ENCODE results near the gene NRXN3. TPM values are rescaled to one million over a fixed set of nuclear protein-coding genes. Genes with fewer than 3 reads are reported as not detected.

The NRXN3 gene
- total RNA-seq, 4 donors from 2014 or later = 0.19 to 1.4 (median 0.40) TPM

GRCh38 chr14:78788467-78789360 lies 618.5 kb downstream of the NRXN3 start:
- no peak for DNase-seq (ENCODE audit: low spot score)
- no peak for ATAC-seq (ENCODE audit: low FRiP score)
- no peak for TF ChIP-seq CTCF (IDR thresholded peaks at IDR 0.05)

GRCh38 chr14:78790271-78790670 lies 620.1 kb downstream of the NRXN3 start:
- no peak for TF ChIP-seq CTCF (IDR thresholded peaks at IDR 0.05)
- ATAC-seq (ENCODE audit: low FRiP score) (no peak), DNase-seq (ENCODE audit: low spot score) (no peak)

- DNase-seq (ENCODE audit: low spot score) = no peak
- no peak for ATAC-seq (ENCODE audit: low FRiP score)
- no peak for TF ChIP-seq CTCF (IDR thresholded peaks at IDR 0.05)
These were observed 628.6 kb downstream of the NRXN3 start for GRCh38 chr14:78798757-78799156.

GRCh38 chr14:78805570-78805969 lies 635.4 kb downstream of the NRXN3 start:
- no peak for ATAC-seq (ENCODE audit: low FRiP score)
- TF ChIP-seq CTCF (IDR thresholded peaks at IDR 0.05) = no peak
- DNase-seq (ENCODE audit: low spot score) = no peak

- no peak for TF ChIP-seq CTCF (IDR thresholded peaks at IDR 0.05)
These were observed 652.9 kb downstream of the NRXN3 start for GRCh38 chr14:78823035-78823434.

GRCh38 chr14:78823516-78823915 lies 653.3 kb downstream of the NRXN3 start:
- DNase-seq (ENCODE audit: low spot score) (no peak), ATAC-seq (ENCODE audit: low FRiP score) (no peak)
- no peak for TF ChIP-seq CTCF (IDR thresholded peaks at IDR 0.05)

More at GRCh38 chr14:78823035-78823434, 652.9 kb downstream of the NRXN3 start:
- no peak for ATAC-seq (ENCODE audit: low FRiP score)
- no peak for DNase-seq (ENCODE audit: low spot score)

GRCh38 chr14:78829274-78829673 lies 659.1 kb downstream of the NRXN3 start:
- no peak for DNase-seq (ENCODE audit: low spot score)
- ATAC-seq (ENCODE audit: low FRiP score) = no peak
- no peak for TF ChIP-seq CTCF (IDR thresholded peaks at IDR 0.05)

All from omental fat pad (tissue), 4 donors.